Measurements from ENCODE around the gene IL20RA. TPM values are rescaled to one million over a fixed set of nuclear protein-coding genes. Genes with fewer than 3 reads are reported as not detected.

Gene IL20RA
- total and polyA plus RNA-seq, 2 of the 8 experiments (the other 6 are each of a cell fraction or from before 2014, with no cell fraction given) = 1.3 to 1.7 TPM

DNA sequence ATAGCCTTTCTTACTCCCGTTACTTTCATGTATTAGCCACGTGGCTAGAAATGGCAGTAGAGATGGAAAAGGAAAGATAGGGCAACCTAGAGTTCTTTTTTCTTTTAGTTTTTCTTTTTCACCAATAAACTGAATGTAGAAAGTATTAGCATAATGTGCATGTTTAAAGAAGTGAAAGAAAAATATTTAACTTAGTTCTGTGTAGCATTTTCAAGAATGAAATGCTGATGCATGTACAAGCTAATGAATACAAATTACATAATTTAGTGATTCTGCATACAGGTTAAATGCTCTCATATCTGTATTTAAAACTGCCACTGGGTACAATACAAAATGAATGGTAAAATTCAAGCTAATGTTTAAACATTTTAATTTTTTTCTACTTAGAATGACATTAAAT is 22.6 kb upstream of the IL20RA start (continued):
- TF ChIP-seq SAP30 (IDR thresholded peaks at IDR 0.05; ENCODE audit: insufficient read depth, insufficient replicate concordance, low read length) = no peak
- no peak for TF ChIP-seq BRCA1 (IDR thresholded peaks at IDR 0.05; ENCODE audit: low read depth, low read length)
- no peak for TF ChIP-seq RBBP5 (IDR thresholded peaks at IDR 0.05; ENCODE audit: borderline replicate concordance, low read depth, low read length)
- TF ChIP-seq SIX5 (IDR thresholded peaks at IDR 0.05; ENCODE audit: low read depth, low read length) = no peak
- no peak for TF ChIP-seq GABPA (IDR thresholded peaks at IDR 0.05; ENCODE audit: borderline replicate concordance, insufficient read depth, low read length)
